Upper lobe of left lung (tissue), 6 donors: ENCODE results near the gene DNAJB13. TPM values are rescaled to one million over a fixed set of nuclear protein-coding genes. Genes with fewer than 3 reads are reported as not detected.

Experiments
- ATAC-seq, 2 donors: fragments of 200-7000 bp; cut with Tn5 transposase; one replicate each; pipeline ENCODE4 v1.9.1; 2022; ENCODE audit warnings: mild to moderate bottlenecking in 2 of 2, moderate library complexity in 2 of 2; ENCODE audit not compliant: low FRiP score in 2 of 2
- DNase-seq, 2 donors: peaks; one replicate each; pipeline ENCODE4 v3.0.0-alpha.2; 2019 to 2020
- H3K27ac ChIP-seq, 4 donors: fragments of 200-600 bp; sonication (generic); one replicate each; pipeline ENCODE4 v1.5.1; 2016 to 2019
- H3K27me3 ChIP-seq, 4 donors: fragments of 200-600 bp; sonication (generic); one replicate each; pipeline ENCODE4 v1.5.1; 2017 to 2019
- H3K36me3 ChIP-seq, 4 donors: fragments of 200-600 bp; sonication (generic); one replicate each; pipeline ENCODE4 v1.5.1; 2016 to 2019
- H3K4me1 ChIP-seq, 4 donors: fragments of 200-600 bp; sonication (generic); one replicate each; pipeline ENCODE4 v1.5.1; 2018 to 2019
- H3K4me3 ChIP-seq, 4 donors: fragments of 200-600 bp; sonication (generic); one replicate each; pipeline ENCODE4 v1.5.1; 2017 to 2019; ENCODE audit warnings: mild to moderate bottlenecking in 2 of 4, moderate library complexity in 1 of 4
- H3K9me3 ChIP-seq, 4 donors: fragments of 200-600 bp; sonication (generic); one replicate each; pipeline ENCODE4 v1.5.1; 2018 to 2019
- EP300 ChIP-seq, 4 donors: sonication (generic); formaldehyde crosslinking; IDR thresholded peaks; one replicate each; pipeline ENCODE4 v1.5.1; 2017; ENCODE audit warnings: antibody characterized with exemption in 4 of 4, control low read depth in 2 of 4
- POLR2A ChIP-seq, 4 donors: fragments of 450-650 bp; IDR thresholded peaks; one replicate each; pipeline ENCODE4 v1.5.1; 2016 to 2017; ENCODE audit warnings: antibody characterized with exemption in 4 of 4, mild to moderate bottlenecking in 2 of 4
- POLR2AphosphoS5 ChIP-seq, 2 donors: sonication (generic); formaldehyde crosslinking; IDR thresholded peaks; one replicate each; pipeline ENCODE4 v1.5.1; 2017; ENCODE audit warnings: antibody characterized with exemption in 2 of 2
- WGBS, 2 donors: methylation state at CpG; one replicate each; pipeline ENCODE4 v1.1.5; 2017 to 2018; 5-methylcytosine and 5-hydroxymethylcytosine counted together
- total RNA-seq, 6 donors: library from RNA; depleted of rRNA in 4 of 6; stranded (reverse); fragments of >200 nt in 4 of 6; gene quantifications; one replicate each; pipeline versions ENCODE4 v1.1.0 to v1.2.1, GENCODE V29; 2016 to 2021
- TF ChIP-seq, protein P1 (sequence below), 6 experiments: fragments of 450-650 bp in 4 of 6; fragments of 200-600 bp in 2 of 6; sonication (generic) in 2 of 6; IDR thresholded peaks; one replicate each; pipeline ENCODE4 v1.5.1; 2016 to 2019; ENCODE audit warnings: antibody characterized with exemption in 6 of 6
- donor health status: DM: no; HTN: no; CAD: no; lungs with moderate emphysema.
- donor health status: DM: no; HTN: yes; CAD: no; lungs with severe emphysema.

The DNAJB13 gene
- total RNA-seq, 6 donors from 2014 or later = 0.49 to 16.5 (median 6.3) TPM

DNA sequence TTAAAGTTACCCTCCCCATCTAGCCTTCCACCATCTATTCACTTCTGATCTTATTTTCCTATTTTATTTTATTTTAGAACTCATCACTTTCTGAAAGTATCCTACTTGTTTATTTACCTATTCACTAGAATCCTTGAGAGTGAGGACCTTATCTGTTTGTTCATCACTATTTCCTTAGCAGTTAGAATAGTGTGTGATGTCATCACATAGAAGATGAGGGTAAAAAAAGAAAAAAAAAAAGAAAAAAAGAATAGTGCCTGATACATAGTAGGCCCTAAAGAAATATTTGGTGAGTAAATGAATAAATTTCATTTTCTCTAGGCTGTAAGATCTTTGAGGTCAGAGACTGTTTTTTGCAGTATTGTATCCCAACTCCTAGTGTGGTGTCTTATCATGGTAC, 37.4 kb upstream of the DNAJB13 start:
- DNase-seq (no peak), ATAC-seq (no peak)
- Histone ChIP-seq H3K4me3 (no peak overlapping the region), H3K27me3 (no peaks in the 10 kb centered on the region), H3K36me3 (peaks cover 4 to 86% (median 54%) of the 10 kb centered on the region in 4 donors), H3K27ac (no peak overlapping the region), H3K4me1 (no peaks in the 10 kb centered on the region), H3K9me3 (no peaks in the 10 kb centered on the region)
- TF ChIP-seq EP300 (IDR thresholded peaks at IDR 0.05) = no peak
- no peak for TF ChIP-seq POLR2A (IDR thresholded peaks at IDR 0.05)

DNA sequence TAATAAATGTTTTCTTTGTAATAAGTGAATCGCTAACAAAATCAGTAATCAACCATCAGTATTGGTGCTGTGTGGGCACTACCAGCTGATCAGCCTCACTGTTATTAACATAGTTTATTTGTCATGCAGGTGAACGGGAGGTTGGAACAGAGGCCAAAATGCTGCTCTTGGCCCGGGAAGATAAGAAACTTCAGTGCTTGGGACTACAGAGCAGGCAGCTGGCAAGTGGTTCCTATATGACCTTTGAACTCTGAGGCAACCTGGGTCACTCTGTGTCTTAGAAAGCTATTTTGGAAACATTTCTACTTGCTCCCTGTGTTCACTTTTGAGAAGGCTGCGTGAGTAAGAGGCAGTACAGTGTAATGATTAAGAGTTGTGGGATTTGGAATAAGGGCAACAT, 36.5 kb upstream of the DNAJB13 start:
- WGBS, 2 donors = 80 to 92% methylated on average over 4 of the region's 4 CpGs
- Histone ChIP-seq H3K36me3 (peaks cover 10 to 92% (median 59%) of the 10 kb centered on the region in 4 donors), H3K4me3 (no peak overlapping the region), H3K27ac (no peak overlapping the region), H3K27me3 (no peaks in the 10 kb centered on the region), H3K9me3 (no peaks in the 10 kb centered on the region), H3K4me1 (no peaks in the 10 kb centered on the region)
- ATAC-seq (no peak), DNase-seq (no peak)
- TF ChIP-seq EP300 (IDR thresholded peaks at IDR 0.05) (no peak), POLR2A (IDR thresholded peaks at IDR 0.05) (no peak), POLR2AphosphoS5 (IDR thresholded peaks at IDR 0.05) (no peak)
- TF ChIP-seq, protein P1, sequence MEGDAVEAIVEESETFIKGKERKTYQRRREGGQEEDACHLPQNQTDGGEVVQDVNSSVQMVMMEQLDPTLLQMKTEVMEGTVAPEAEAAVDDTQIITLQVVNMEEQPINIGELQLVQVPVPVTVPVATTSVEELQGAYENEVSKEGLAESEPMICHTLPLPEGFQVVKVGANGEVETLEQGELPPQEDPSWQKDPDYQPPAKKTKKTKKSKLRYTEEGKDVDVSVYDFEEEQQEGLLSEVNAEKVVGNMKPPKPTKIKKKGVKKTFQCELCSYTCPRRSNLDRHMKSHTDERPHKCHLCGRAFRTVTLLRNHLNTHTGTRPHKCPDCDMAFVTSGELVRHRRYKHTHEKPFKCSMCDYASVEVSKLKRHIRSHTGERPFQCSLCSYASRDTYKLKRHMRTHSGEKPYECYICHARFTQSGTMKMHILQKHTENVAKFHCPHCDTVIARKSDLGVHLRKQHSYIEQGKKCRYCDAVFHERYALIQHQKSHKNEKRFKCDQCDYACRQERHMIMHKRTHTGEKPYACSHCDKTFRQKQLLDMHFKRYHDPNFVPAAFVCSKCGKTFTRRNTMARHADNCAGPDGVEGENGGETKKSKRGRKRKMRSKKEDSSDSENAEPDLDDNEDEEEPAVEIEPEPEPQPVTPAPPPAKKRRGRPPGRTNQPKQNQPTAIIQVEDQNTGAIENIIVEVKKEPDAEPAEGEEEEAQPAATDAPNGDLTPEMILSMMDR (IDR thresholded peaks at IDR 0.05) = no peak

DNA sequence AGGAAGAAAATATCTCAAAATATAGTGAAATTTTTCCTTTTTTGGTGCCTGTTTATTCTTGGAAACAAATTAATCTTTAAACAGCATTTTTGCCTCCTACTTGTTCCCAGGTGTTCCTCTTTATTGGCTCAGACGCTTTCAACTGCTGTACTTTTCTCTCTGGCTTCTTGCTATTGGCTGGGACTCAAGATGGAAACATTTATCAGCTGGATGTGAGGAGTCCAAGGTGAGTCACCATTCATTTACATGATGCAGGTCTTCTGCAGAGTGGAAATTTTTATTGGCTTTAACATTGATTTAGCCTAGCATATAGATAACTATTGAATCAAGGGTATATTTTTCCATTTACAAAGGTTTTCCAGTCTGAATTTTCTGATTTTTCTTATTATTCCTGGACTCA, 34.4 kb upstream of the DNAJB13 start:
- H3K36me3 ChIP-seq = peaks cover 12 to 94% (median 61%) of the 10 kb centered on the region in 4 donors
- H3K27ac ChIP-seq = no peak overlapping the region
- H3K4me3 ChIP-seq = no peak overlapping the region
- 79 to 84% methylated on average over 1 of the region's 1 CpG for WGBS, 2 donors
- ATAC-seq (no peak), DNase-seq (no peak)
- H3K4me1 ChIP-seq = no peaks in the 10 kb centered on the region
- no peaks in the 10 kb centered on the region for H3K27me3 ChIP-seq
- TF ChIP-seq EP300 (IDR thresholded peaks at IDR 0.05) (no peak), POLR2A (IDR thresholded peaks at IDR 0.05) (no peak), POLR2AphosphoS5 (IDR thresholded peaks at IDR 0.05) (no peak)
- TF ChIP-seq, protein P1 (IDR thresholded peaks at IDR 0.05) = no peak
- H3K9me3 ChIP-seq = no peaks in the 10 kb centered on the region

DNA sequence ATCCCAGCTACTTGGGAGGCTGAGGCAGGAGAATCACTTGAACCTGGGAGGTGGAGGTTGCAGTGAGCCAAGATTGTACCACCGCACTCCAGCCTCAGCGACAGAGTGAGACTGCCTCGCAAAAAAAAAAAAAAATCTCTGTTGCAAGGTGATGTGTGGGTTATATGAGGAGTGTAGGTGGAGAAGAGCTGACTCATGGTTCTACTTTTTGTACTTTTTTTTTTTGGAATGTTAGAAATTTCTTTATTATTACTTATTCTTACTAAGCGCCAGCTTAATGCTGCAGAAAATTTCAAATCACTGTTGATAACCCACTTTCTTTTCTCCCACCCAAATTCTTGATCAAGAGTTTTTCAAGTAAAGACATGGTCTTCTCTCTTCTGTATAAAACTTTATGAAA, 29.6 kb upstream of the DNAJB13 start:
- no peak overlapping the region for H3K27ac ChIP-seq
- no peak overlapping the region for H3K4me3 ChIP-seq
- TF ChIP-seq POLR2A (IDR thresholded peaks at IDR 0.05) (no peak), POLR2AphosphoS5 (IDR thresholded peaks at IDR 0.05) (no peak), EP300 (IDR thresholded peaks at IDR 0.05) (no peak)
- TF ChIP-seq, protein P1 (IDR thresholded peaks at IDR 0.05) = no peak
- WGBS, 2 donors = 95% methylated on average over 4 of the region's 4 CpGs
- peaks cover 9 to 88% (median 42%) of the 10 kb centered on the region in 4 donors for H3K36me3 ChIP-seq
- no peaks in the 10 kb centered on the region for H3K27me3 ChIP-seq
- no peak for DNase-seq
- H3K9me3 ChIP-seq = no peaks in the 10 kb centered on the region
- H3K4me1 ChIP-seq = no peaks in the 10 kb centered on the region
- no peak for ATAC-seq

DNA sequence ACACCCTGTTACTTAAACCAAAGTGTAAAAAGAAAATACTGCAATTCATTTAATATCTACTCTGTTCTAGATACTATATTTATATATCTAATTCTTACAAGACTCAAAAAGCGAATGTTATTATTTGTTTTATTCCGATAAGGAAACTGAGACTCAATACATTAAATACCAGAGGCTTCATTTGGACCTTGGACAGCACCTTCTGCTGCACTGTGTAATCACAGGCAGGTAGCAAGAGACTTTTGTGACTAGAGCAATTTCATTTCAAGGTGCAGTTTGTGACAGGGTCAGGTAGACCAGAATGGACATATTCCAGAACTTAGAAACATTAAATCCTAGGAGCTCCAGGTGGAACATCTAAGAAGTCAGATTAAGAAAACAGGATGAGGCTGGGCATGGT, 21.4 kb upstream of the DNAJB13 start:
- ATAC-seq (no peak), DNase-seq (no peak)
- peaks cover 3 to 87% (median 33%) of the 10 kb centered on the region in 4 donors for H3K36me3 ChIP-seq
- WGBS, 2 donors = 93 to 95% methylated on average over 2 of the region's 2 CpGs
- H3K9me3 ChIP-seq = no peaks in the 10 kb centered on the region
- H3K4me3 ChIP-seq = no peak overlapping the region
- H3K4me1 ChIP-seq = no peaks in the 10 kb centered on the region
- no peak overlapping the region for H3K27ac ChIP-seq
- TF ChIP-seq, protein P1 (IDR thresholded peaks at IDR 0.05) = no peak
- TF ChIP-seq POLR2AphosphoS5 (IDR thresholded peaks at IDR 0.05) = no peak
- TF ChIP-seq POLR2A (IDR thresholded peaks at IDR 0.05) = no peak
- TF ChIP-seq EP300 (IDR thresholded peaks at IDR 0.05) = no peak
- H3K27me3 ChIP-seq = no peaks in the 10 kb centered on the region
